HG02943 (cell line): ENCODE results near the gene CENPP.
"Not testable (repeated sequence)": the region's sequence is repeated elsewhere in the genome, so short reads cannot be mapped to it uniquely, and the experiment has no call there.

Experiments used
- ATAC-seq: cut with Tn5 transposase; IDR thresholded peaks from one replicate; pipeline ENCODE4 v1.9.1; 2021; ENCODE audit warnings: mild to moderate bottlenecking, low read depth, moderate library complexity; ENCODE audit not compliant: unreplicated experiment

CENPP gene

GRCh38 chr9:92571871-92572270 is 246.1 kb downstream of the CENPP start:
- not testable (repeated sequence) for ATAC-seq

- not testable (repeated sequence) for ATAC-seq
Measured at GRCh38 chr9:92573612-92574011, 247.9 kb downstream of the CENPP start.

GRCh38 chr9:92576175-92576574 is 250.4 kb downstream of the CENPP start:
- no peak for ATAC-seq

GRCh38 chr9:92589923-92590322 is 264.2 kb downstream of the CENPP start:
- ATAC-seq = no peak

- no peak for ATAC-seq
Measured at GRCh38 chr9:92590377-92590776, 264.6 kb downstream of the CENPP start.

- ATAC-seq = no peak
Measured at GRCh38 chr9:92592537-92592936, 266.8 kb downstream of the CENPP start.

- no peak for ATAC-seq
Measured at GRCh38 chr9:92592946-92593861, 267.5 kb downstream of the CENPP start.

GRCh38 chr9:92595075-92595474 is 269.3 kb downstream of the CENPP start:
- ATAC-seq = not testable (repeated sequence)

- ATAC-seq = no peak
Measured at GRCh38 chr9:92595930-92596329, 270.2 kb downstream of the CENPP start.

- ATAC-seq = no peak
Measured at GRCh38 chr9:92598382-92598781, 272.6 kb downstream of the CENPP start.

GRCh38 chr9:92599938-92600461 is 274.2 kb downstream of the CENPP start:
- ATAC-seq = no peak

GRCh38 chr9:92600462-92601261 is 274.9 kb downstream of the CENPP start:
- ATAC-seq = no peak

GRCh38 chr9:92601451-92601850 is 275.7 kb downstream of the CENPP start:
- no peak for ATAC-seq

- ATAC-seq = no peak
Measured at GRCh38 chr9:92602413-92602812, 276.7 kb downstream of the CENPP start.

- no peak for ATAC-seq
Measured at GRCh38 chr9:92603100-92603499, 277.3 kb downstream of the CENPP start.

GRCh38 chr9:92603990-92604389 is 278.2 kb downstream of the CENPP start:
- no peak for ATAC-seq

GRCh38 chr9:92605224-92605623 is 279.5 kb downstream of the CENPP start:
- no peak for ATAC-seq

GRCh38 chr9:92607088-92607487 is 281.3 kb downstream of the CENPP start:
- ATAC-seq = no peak

GRCh38 chr9:92607773-92608172 is 282.0 kb downstream of the CENPP start:
- no peak for ATAC-seq

- no peak for ATAC-seq
Measured at GRCh38 chr9:92608241-92608908, 282.6 kb downstream of the CENPP start.
